GM12878 (cell line): ENCODE measurements around the gene CACNA2D3. TPM values are rescaled to one million over a fixed set of nuclear protein-coding genes. Genes with fewer than 3 reads are reported as not detected.

Source experiments
- ATAC-seq: fragments of 200-7000 bp; cut with Tn5 transposase; 3 replicates; pipeline ENCODE4 v1.9.1; 2020; ENCODE audit warnings: mild to moderate bottlenecking, moderate library complexity
- BruUV-seq: library from RNA; stranded (reverse); fragments of 400-500 nt; replicated peaks from 2 replicates; lab custom pipeline; 2021; lab: Mats Ljungman, UMichigan
- CTCF ChIA-PET: fragments of 300-600 bp; sonication (Branson Sonifier 250); formaldehyde crosslinking; extraction: SDS; loops from one replicate; lab custom pipeline; 2021; ENCODE audit warnings: inconsistent platforms; lab: Yijun Ruan, JAX
- POLR2A ChIA-PET: fragments of 350-600 bp; formaldehyde crosslinking; extraction: SDS; loops from one replicate; lab custom pipeline; 2021; ENCODE audit warnings: inconsistent platforms; lab: Charles Lee
- RAD21 ChIA-PET: fragments of 300-600 bp; sonication (Branson Sonifier 250); formaldehyde crosslinking; loops from one replicate; lab custom pipeline; 2023; ENCODE audit warnings: antibody characterized with exemption; ENCODE audit not compliant: unreplicated experiment; lab: Charles Lee
- SMC1A ChIA-PET: fragments of 300-600 bp; sonication (Branson Sonifier 250); formaldehyde crosslinking; loops from one replicate; lab custom pipeline; 2023; ENCODE audit not compliant: unreplicated experiment, uncharacterized antibody; lab: Charles Lee
- DNase-seq: peaks from one replicate; pipeline ENCODE4 v3.0.0-alpha.2; 2011; ENCODE audit warnings: low read depth, low spot score
- FAIRE-seq: peaks from 3 replicates; lab custom pipeline; 2011; peaks lifted over from hg19 to GRCh38; lab: Jason Lieb, UNC
- H2AFZ ChIP-seq: 2 replicates; pipeline ENCODE4 v1.6.0; 2011; ENCODE audit warnings: low read depth, low read length, control low read depth; ENCODE audit not compliant: control insufficient read depth
- H3K27ac ChIP-seq: 2 replicates; pipeline ENCODE4 v1.5.1; 2011; ENCODE audit warnings: control low read depth; ENCODE audit not compliant: control insufficient read depth, insufficient read depth
- H3K27me3 ChIP-seq, 2 experiments: replicated peaks in 1 of 2; 2 replicates each; pipeline versions ENCODE4 v1.6.0 to v1.6.1; 2011; ENCODE audit warnings: low read length in 1 of 2; ENCODE audit not compliant: control insufficient read depth in 2 of 2, insufficient read depth in 2 of 2
- H3K36me3 ChIP-seq, 2 experiments: 2 replicates each; pipeline ENCODE4 v1.5.1; 2011; ENCODE audit warnings: low read length in 1 of 2; ENCODE audit not compliant: control insufficient read depth in 2 of 2, insufficient read depth in 2 of 2
- H3K4me1 ChIP-seq: 2 replicates; pipeline ENCODE4 v1.6.1; 2011; ENCODE audit warnings: mild to moderate bottlenecking, low read length, moderate library complexity, mixed read lengths; ENCODE audit not compliant: control insufficient read depth, insufficient read depth
- H3K4me2 ChIP-seq: 2 replicates; pipeline ENCODE4 v1.6.0; 2011; ENCODE audit warnings: control low read depth; ENCODE audit not compliant: control insufficient read depth, insufficient read depth
- H3K4me3 ChIP-seq: fragments of 200-600 bp; sonication (generic); 2 replicates; pipeline ENCODE4 v1.5.1; 2016
- H3K79me2 ChIP-seq: 2 replicates; pipeline ENCODE4 v1.6.0; 2011; ENCODE audit warnings: low read length; ENCODE audit not compliant: control insufficient read depth, insufficient read depth
- H3K9ac ChIP-seq: 2 replicates; pipeline ENCODE4 v1.8.0; 2011; ENCODE audit warnings: low read length, control low read depth, mixed read lengths; ENCODE audit not compliant: control insufficient read depth, insufficient read depth
- H3K9me3 ChIP-seq: replicated peaks from 3 replicates; pipeline ENCODE4 v1.5.1; 2011; ENCODE audit warnings: mild to moderate bottlenecking, low read length; ENCODE audit not compliant: control insufficient read depth, insufficient read depth
- H4K20me1 ChIP-seq: 2 replicates; pipeline ENCODE4 v1.6.0; 2011; ENCODE audit not compliant: control insufficient read depth, insufficient read depth
- CREM ChIP-seq: IDR thresholded peaks from 2 replicates; pipeline ENCODE4 v1.6.1; 2014; ENCODE audit warnings: antibody characterized with exemption, low read depth
- ETV6 ChIP-seq, 2 experiments: fragments of 450-650 bp in 1 of 2; IDR thresholded peaks in 1 of 2; conservative IDR thresholded peaks in 1 of 2; 2 replicates each; pipeline ENCODE4 v1.6.1; 2014; ENCODE audit warnings: antibody characterized with exemption in 1 of 2, borderline replicate concordance in 1 of 2, low read depth in 1 of 2, mild to moderate bottlenecking in 1 of 2, moderate library complexity in 1 of 2
- EZH2 ChIP-seq: IDR thresholded peaks from 2 replicates; pipeline ENCODE4 v1.6.1; 2012; ENCODE audit warnings: low read depth, mild to moderate bottlenecking, control low read depth, inconsistent platforms, low read length, borderline replicate concordance; ENCODE audit not compliant: control insufficient read depth
- FOXK2 ChIP-seq: fragments of 450-650 bp; IDR thresholded peaks from 2 replicates; pipeline ENCODE4 v1.6.1; 2017; ENCODE audit warnings: mild to moderate bottlenecking, moderate library complexity
- NFYA ChIP-seq: IDR thresholded peaks from 2 replicates; pipeline ENCODE4 v1.6.1; 2011; ENCODE audit warnings: low read depth, mild to moderate bottlenecking, low read length, improper control_type of control experiment, borderline replicate concordance
- POLR2AphosphoS2 ChIP-seq: IDR thresholded peaks from 2 replicates; pipeline ENCODE4 v1.6.1; 2011; ENCODE audit warnings: low read depth, mild to moderate bottlenecking, low read length, improper control_type of control experiment, moderate library complexity
- RAD51 ChIP-seq: fragments of 450-650 bp; IDR thresholded peaks from 2 replicates; pipeline ENCODE4 v1.6.1; 2016; ENCODE audit warnings: moderate library complexity, mild to moderate bottlenecking, inconsistent platforms
- WGBS: methylation state at CpG from one replicate; pipeline ENCODE4 v1.1.6; 2016; ENCODE audit warnings: low lambda C conversion rate; ENCODE audit not compliant: insufficient replicate concordance, insufficient coverage; ENCODE audit errors: missing lambda C conversion rate; 5-methylcytosine and 5-hydroxymethylcytosine counted together
- in situ Hi-C: fragments of 300-500 bp; cut with MboI; formaldehyde crosslinking; loops from 9 replicates; pipeline ENCODE4 v1.14.3; 2018; ENCODE audit warnings: mixed read lengths
- intact Hi-C: fragments of 100-400 bp; cut with micrococcal nuclease; formaldehyde crosslinking; loops from one replicate; pipeline ENCODE4 v1.14.2; 2022; ENCODE audit not compliant: unreplicated experiment
- polyA plus RNA-seq, 11 experiments: library from polyadenylated mRNA; depleted of rRNA in 4 of 11; unstranded in 6 of 11; stranded (reverse) in 5 of 11; fragments of >200 nt; fragmentation: Nextera tagmentation in 4 of 11; fragmentation: Illumina TruSeq in 1 of 11; extraction: Ambion mirVana in 4 of 11; extraction: Trizol in 1 of 11; gene quantifications; 1 replicate in 1 of 11; 2 replicates in 10 of 11; pipeline versions ENCODE4 v1.2.1 to v1.2.3, GENCODE V29; 2011 to 2016; ENCODE audit warnings: inconsistent platforms in 2 of 11, missing spikeins in 2 of 11, low read depth in 1 of 11
- total RNA-seq, 4 experiments: library from RNA; depleted of rRNA in 3 of 4; stranded (reverse); fragments of >200 nt in 3 of 4; fragmentation: Illumina TruSeq in 1 of 4; extraction: Trizol in 1 of 4; gene quantifications; 2 replicates each; pipeline versions ENCODE4 v1.2.1 to v1.2.3, GENCODE V29; 2013 to 2021
- TF ChIP-seq, protein P1 (sequence below): fragments of 450-650 bp; IDR thresholded peaks from 2 replicates; pipeline ENCODE4 v1.6.1; 2017; ENCODE audit warnings: borderline replicate concordance

The CACNA2D3 gene
- total and polyA plus RNA-seq, 10 of the 15 experiments (the other 5 are each of a cell fraction or from before 2014, with no cell fraction given), result not detected

DNA sequence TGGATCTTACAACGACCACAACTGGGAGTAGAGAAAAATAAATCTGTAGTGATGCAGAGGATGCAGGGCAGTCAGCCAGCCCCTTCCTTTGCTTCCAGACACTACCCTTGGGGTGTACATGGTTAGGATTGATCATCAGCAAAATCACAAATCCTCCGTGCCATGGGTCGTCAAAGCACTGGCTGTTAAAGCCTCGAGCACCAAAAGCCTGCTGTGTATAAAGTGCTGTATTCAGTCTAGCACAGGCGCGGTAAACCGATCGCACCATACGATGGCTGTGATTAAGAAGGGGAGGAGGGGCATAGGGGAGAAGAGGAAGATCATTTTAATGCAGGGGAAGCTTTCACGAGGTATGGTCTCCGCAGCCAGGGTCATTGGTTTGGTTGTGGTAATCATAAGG, 500.3 kb downstream of the CACNA2D3 start:
- SMC1A ChIA-PET, result no interaction called here
- Histone ChIP-seq H3K27ac (no peak overlapping the region), H3K9ac (no peak overlapping the region), H3K9me3 (no peaks in the 10 kb centered on the region), H3K4me3 (no peak overlapping the region), H3K4me1 (no peaks in the 10 kb centered on the region), H4K20me1 (no peaks in the 10 kb centered on the region), H3K4me2 (no peak overlapping the region), H3K27me3 (no peaks in the 10 kb centered on the region), H3K36me3 (no peaks in the 10 kb centered on the region), H2AFZ (no peak overlapping the region), H3K79me2 (no peaks in the 10 kb centered on the region)
- RAD21 ChIA-PET, result no interaction called here
- intact Hi-C loops, result no loop called here
- no peak for ATAC-seq
- TF ChIP-seq POLR2AphosphoS2 (no peak), FOXK2 (no peak), RAD51 (no peak), NFYA (no peak), EZH2 (no peak), CREM (no peak), ETV6 (conservative IDR thresholded peaks at IDR 0.05 in 1 of 2, IDR thresholded peaks at IDR 0.05 in 1 of 2; ENCODE audit: borderline replicate concordance in 1 of 2, low read depth in 1 of 2) (no peak)
- TF ChIP-seq, protein P1, sequence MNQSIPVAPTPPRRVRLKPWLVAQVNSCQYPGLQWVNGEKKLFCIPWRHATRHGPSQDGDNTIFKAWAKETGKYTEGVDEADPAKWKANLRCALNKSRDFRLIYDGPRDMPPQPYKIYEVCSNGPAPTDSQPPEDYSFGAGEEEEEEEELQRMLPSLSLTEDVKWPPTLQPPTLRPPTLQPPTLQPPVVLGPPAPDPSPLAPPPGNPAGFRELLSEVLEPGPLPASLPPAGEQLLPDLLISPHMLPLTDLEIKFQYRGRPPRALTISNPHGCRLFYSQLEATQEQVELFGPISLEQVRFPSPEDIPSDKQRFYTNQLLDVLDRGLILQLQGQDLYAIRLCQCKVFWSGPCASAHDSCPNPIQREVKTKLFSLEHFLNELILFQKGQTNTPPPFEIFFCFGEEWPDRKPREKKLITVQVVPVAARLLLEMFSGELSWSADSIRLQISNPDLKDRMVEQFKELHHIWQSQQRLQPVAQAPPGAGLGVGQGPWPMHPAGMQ, result no peak
- BruUV-seq, result no TSS peak
- in situ Hi-C loops, result no loop called here
- POLR2A ChIA-PET, result no interaction called here
- 42% methylated on average over 11 of the region's 11 CpGs for WGBS
- DNase-seq, result no peak
- no peak for FAIRE-seq
- CTCF ChIA-PET, result no interaction called here
